ENCODE measurements around the gene GLIS1.

GRCh38 chr1:53584777-53585107 is 154.2 kb downstream of the GLIS1 start:
- TF ChIP-seq CTCF (conservative IDR thresholded peaks at IDR 0.05; ENCODE audit: low read depth, low read length) (no peak), EZH2phosphoT487 (IDR thresholded peaks at IDR 0.05; ENCODE audit: borderline replicate concordance, low read length) (no peak), EZH2 (IDR thresholded peaks at IDR 0.05; ENCODE audit: low read length, unreplicated experiment) (no peak)
